Measurements from ENCODE around the gene UGT1A7. TPM values are rescaled to one million over a fixed set of nuclear protein-coding genes. Genes with fewer than 3 reads are reported as not detected.

Gene UGT1A7
- total and polyA plus RNA-seq, 9 of the 15 experiments (the other 6 are each of a cell fraction or from before 2014, with no cell fraction given) = not detected

GRCh38 chr2:233700028-233700635, 18.4 kb downstream of the UGT1A7 start:
- POLR2A ChIA-PET = no interaction called here
- no peak for TF ChIP-seq NR2C2 (CRISPR knock-in tag; IDR thresholded peaks at IDR 0.05)
- TF ChIP-seq NR2C2 (tag; IDR thresholded peaks at IDR 0.05) = no peak
- no peak for TF ChIP-seq NONO (IDR thresholded peaks at IDR 0.05; ENCODE audit: low read depth in 2 of 2, low read length in 1 of 2)
- TF ChIP-seq POLR2B (IDR thresholded peaks at IDR 0.05; ENCODE audit: low read depth, partially characterized antibody) = no peak
- TF ChIP-seq ZNF316 (IDR thresholded peaks at IDR 0.05) = peak; percentile 94
- TF ChIP-seq ID3 (CRISPR knock-in tag; IDR thresholded peaks at IDR 0.05) = no peak
- no peak for TF ChIP-seq ID3 (tag; IDR thresholded peaks at IDR 0.05)
- no peak for TF ChIP-seq ZNF133 (CRISPR knock-in tag; IDR thresholded peaks at IDR 0.05)
- no peak for TF ChIP-seq NR1H2 (CRISPR knock-in tag; IDR thresholded peaks at IDR 0.05)
- TF ChIP-seq SMAD4 (CRISPR knock-in tag; conservative IDR thresholded peaks at IDR 0.05) = no peak
- peak; percentile 86 for TF ChIP-seq FOXJ2 (tag; IDR thresholded peaks at IDR 0.05)
- no peak for TF ChIP-seq HMBOX1 (IDR thresholded peaks at IDR 0.05)
- no peak for TF ChIP-seq MITF (IDR thresholded peaks at IDR 0.05)
- TF ChIP-seq NFATC3 (IDR thresholded peaks at IDR 0.05) = no peak
- TF ChIP-seq TGIF2 (CRISPR knock-in tag; IDR thresholded peaks at IDR 0.05) = no peak
- no peak for TF ChIP-seq TOE1 (IDR thresholded peaks at IDR 0.05; ENCODE audit: borderline replicate concordance)
- TF ChIP-seq TOE1 (CRISPR knock-in tag; IDR thresholded peaks at IDR 0.05; ENCODE audit: borderline replicate concordance, low read depth) = no peak
- no peak for TF ChIP-seq CCAR2 (IDR thresholded peaks at IDR 0.05; ENCODE audit: low read depth, low read length)
- TF ChIP-seq SMARCB1 (IDR thresholded peaks at IDR 0.05; ENCODE audit: insufficient read length, low read depth) = no peak
- TF ChIP-seq CHD1 (IDR thresholded peaks at IDR 0.05; ENCODE audit: low read length) = no peak
- no peak for TF ChIP-seq PRMT5 (CRISPR knock-in tag; IDR thresholded peaks at IDR 0.05)

More at GRCh38 chr2:233700028-233700635, 18.4 kb downstream of the UGT1A7 start:
- Histone ChIP-seq H3K9ac (ENCODE audit: insufficient read depth in 1 of 2, low read depth in 2 of 2, low read length in 2 of 2) (no peak overlapping the region), H3K36me3 (ENCODE audit: control insufficient read depth, insufficient read depth, low read length) (no peaks in the 10 kb centered on the region), H3K27me3 (ENCODE audit: control insufficient read depth in 2 of 2, insufficient read depth in 2 of 2, low read length in 2 of 2) (no peaks in the 10 kb centered on the region), H4K20me1 (replicated peaks; ENCODE audit: control insufficient read depth, insufficient read depth, low read length) (no peaks in the 10 kb centered on the region), H3K9me1 (ENCODE audit: control insufficient read depth, insufficient read depth, low read length) (no peaks in the 10 kb centered on the region), H3K27ac (ENCODE audit: extremely low read depth, low read depth, low read length) (peak overlapping the region; percentile 59; the same call in 2 of the 3 replicates), H3K4me2 (ENCODE audit: insufficient read depth, low read length) (no peak overlapping the region; the same call in 1 of the 2 replicates), H3K4me3 (no peak overlapping the region), H3K4me1 (replicated peaks in 1 of 2; ENCODE audit: control insufficient read depth in 2 of 2, insufficient read depth in 2 of 2, low read length in 2 of 2) (peaks cover 0 to 10% of the 10 kb centered on the region in 2 experiments; a peak in 3 of 5 replicates), H3K9me3 (replicated peaks; ENCODE audit: control insufficient read depth, insufficient read depth, low read depth, low read length) (no peaks in the 10 kb centered on the region), H2AFZ (ENCODE audit: low read depth, low read length) (no peak overlapping the region), H3K79me2 (ENCODE audit: control insufficient read depth, insufficient read depth, low read length) (no peaks in the 10 kb centered on the region)
- ATAC-seq = no peak
- CTCF ChIA-PET (ENCODE audit: low intra/inter-chr PET ratio) = no interaction called here
- 0% methylated on average over 1 of the region's 1 CpG for WGBS (ENCODE audit: insufficient coverage, low coverage, missing lambda C conversion rate)
- in situ Hi-C loops (cut with MboI) (no loop called here), intact Hi-C loops (cut with micrococcal nuclease) (no loop called here)
- no TSS peak for BruUV-seq (replicated peaks)
- peak in 2 of 4 experiments; percentile 6 to 19 for DNase-seq (ENCODE audit: extremely low read depth in 1 of 4, low spot score in 3 of 4)
- peak; percentile 69 for FAIRE-seq
